HG02623 (cell line): ENCODE data around the gene TMEM184A.

ENCODE experiments used
- ATAC-seq: cut with Tn5 transposase; IDR thresholded peaks from one replicate; pipeline ENCODE4 v1.9.1; 2021; ENCODE audit warnings: moderate library complexity; ENCODE audit not compliant: unreplicated experiment

Gene TMEM184A

DNA sequence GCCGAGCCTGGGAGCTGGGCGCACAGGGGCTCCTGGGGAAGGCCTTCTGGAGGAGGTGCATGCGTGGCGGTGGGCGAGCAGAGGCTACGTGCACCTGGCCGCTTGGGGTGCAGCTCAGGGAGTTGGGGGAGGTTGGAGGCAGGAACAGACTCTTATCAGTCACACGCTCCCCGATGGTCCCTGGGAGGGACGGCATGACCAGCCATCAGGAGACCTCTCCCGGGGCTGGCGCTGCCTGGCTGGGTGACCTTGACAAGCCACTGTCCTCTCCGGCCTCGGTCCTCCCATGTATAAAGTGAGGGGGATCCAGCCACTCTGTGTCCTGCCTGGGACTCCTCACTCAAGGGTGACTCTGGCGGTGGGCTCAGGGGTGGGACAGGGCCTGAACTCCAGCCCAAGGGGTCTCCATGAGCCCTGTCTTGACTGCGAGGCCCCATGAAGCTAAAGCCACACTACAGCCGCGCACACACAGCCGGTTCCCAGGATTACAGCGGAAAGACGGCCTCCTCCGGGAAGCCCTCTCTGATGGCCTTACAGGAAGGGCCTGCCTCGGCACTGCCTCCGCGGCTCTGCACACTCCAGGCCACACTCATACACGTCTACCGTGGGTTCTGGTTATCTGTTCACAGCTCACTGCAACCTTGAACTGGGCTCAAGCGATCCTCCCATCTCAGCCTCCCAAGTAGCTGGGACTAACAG lies 2.3 kb downstream of the TMEM184A start:
- ATAC-seq = no peak

DNA sequence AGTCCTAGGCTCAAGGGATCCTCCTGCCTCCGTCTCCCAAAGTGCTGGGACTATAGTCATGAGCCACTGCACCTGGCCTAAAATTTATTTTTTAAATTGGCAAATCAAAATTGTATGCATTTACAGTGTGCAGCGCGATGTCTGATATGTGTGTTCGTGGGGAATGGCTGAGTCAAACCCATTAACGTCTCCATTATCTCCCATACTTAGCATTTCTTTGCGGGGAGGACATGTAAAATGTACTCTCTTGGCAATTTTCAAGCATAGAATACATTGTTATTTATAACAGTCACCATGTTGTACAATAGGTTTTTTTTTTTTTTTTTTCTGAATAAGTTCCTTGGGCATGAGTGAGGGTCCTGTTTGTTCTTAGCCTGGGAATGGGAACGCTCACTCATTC lies 3.8 kb downstream of the TMEM184A start:
- no peak for ATAC-seq

DNA sequence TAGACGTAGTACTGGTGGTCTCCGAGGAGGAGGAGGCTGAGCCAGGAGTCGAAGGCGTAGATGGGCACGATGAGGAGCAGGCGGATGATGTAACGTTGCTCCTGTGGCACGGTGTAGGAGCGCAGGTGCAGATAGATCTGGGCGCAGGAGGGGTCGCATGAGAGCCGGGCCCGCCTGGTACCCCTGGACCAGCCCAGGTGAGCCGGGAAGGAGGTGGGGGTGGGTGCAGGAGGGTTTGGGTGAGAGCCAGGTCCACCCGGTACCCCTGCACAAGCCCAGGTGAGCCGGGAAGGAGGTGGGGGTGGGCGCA lies 5.2 kb downstream of the TMEM184A start:
- no peak for ATAC-seq

DNA sequence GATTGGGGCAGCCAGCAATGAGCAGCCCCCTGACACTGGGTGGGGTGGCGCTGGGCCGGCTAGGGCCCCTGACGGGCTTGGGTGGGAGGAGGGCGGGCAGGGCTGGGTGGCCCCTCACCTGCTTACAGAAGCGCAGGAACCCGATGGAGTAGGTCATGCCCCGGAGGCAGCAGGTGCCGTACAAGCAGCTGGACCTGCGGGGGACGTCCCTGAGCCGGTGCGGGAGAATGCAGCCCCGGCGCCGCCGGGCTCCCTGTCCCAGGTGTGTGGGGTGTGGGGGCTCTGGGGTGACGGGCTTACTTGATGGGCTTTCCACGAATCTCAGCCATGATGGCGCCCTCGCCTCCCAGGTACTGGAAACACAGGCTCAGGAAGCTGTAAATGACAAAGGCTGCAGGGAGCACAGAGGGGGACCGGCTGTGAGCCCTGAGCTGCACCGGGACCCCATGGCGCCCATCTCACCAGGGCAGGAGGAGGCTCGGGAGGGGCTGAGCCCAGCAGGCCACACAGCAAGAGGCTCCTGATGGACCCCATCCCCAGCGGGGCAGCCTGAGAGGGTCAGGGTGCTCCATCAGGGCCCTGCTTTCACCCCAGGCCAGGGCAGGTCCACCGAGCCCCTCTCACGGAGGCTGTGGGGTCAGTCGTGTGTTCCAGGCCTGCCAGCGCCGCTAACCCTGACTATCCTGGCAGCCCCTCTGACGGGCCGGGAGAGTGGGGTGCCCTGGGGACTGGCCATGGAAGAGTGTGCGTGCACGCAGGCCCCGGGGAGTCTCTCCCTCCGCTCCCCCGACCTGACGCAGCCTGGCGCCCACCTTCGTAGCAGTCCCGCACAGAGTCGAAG lies 5.8 kb downstream of the TMEM184A start:
- no peak for ATAC-seq

DNA sequence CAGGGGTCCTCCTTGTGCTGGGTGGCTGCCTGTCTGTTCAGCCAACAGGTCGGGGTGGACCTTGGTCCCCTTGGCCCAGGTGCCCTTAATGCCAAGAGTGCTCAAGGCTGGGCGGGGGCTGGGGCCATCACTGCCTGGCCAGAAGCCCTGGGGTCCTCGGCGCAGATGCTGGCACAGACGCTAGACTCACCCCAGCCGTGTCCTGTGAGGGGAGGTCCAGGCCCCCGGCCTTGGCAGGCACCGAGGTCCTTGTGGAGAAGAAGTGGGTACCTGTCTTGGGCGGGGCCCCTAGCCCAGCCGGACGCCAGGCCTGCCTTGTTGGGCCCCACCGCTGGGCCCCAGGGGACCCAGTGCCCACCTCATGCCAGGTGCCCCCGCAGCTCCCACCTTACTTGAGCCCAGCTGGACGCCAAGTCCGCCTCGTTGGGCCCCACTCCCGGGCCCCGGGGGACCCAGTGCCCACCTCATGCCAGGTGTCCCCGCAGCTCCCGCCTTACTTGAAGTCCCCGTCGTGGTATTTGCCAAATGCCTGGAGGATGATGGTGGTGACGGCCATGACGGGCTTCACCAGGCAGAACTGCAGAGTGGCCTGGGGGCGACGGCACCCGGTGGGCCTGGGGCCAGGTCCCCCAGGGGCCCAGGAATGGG lies 6.5 kb downstream of the TMEM184A start:
- ATAC-seq = no peak

DNA sequence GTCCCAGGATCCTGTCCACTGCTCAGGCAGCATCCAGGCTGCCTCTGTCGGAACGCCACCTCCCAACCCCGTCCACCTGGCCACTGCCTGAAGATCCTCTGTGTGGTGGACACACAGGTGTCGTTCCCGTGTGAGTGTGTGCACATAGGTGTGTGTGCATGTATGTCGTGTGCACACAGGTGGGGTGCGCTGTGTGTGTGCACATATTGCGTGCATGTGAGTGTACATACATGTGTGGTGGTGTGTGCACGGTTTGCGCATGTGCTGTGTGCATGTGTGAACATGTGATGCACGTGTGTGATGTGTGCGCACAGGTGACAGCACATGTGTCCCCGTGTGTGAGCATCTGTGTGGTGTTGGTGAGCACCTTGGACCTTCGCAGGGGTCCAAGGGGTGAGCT lies 7.1 kb downstream of the TMEM184A start:
- no peak for ATAC-seq

DNA sequence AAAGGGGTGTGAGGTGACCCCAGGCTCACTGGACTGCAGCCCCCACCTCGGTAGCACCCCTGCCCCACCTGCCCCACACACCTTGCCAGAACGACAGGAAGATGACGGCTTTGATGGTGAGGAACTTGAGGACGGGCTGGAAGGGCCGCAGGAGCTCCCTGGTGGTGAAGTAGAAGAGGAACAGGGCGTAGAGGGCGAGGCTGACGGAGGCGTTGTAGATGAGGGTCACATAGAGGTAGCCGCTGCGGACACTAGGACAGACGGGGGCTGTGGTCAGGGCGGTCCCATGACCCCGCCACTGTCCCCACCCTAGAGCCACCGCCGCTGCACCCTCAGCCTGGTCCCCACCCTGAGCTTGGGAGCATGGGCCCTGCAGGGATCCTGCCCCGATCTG lies 7.6 kb downstream of the TMEM184A start:
- ATAC-seq = no peak

DNA sequence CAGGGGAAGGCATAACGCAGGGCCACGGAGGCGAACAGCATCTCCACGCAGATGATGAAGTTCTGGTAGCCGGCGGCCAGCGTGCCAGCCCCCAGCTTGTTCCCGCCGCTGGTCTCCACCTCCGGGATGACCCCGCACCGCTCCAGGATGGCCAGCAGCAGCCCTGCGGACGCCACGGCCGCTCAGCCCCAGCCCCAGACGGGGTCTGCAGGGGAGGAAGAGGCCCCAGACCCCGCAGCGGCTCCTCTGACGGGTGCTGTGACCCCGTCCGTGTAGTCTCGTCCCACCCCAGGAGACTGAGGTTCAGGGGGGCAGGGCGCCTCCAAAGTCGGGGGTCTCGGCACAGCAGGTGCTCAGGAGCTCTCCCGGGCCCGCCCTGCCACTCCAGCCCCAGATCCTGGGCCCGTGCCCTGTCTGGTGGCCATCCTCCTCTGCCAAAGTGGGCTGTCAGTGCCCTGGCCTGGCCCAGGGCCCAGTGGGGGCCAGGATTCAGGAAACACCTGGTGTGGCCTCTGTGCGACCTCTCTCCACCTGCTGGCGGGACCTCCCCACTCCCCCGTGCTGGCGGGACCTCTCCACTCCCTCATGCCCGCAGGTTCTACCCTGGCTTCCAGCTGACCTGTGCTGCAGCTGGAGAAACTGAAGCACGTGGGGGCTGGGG lies 8.1 kb downstream of the TMEM184A start:
- no peak for ATAC-seq

DNA sequence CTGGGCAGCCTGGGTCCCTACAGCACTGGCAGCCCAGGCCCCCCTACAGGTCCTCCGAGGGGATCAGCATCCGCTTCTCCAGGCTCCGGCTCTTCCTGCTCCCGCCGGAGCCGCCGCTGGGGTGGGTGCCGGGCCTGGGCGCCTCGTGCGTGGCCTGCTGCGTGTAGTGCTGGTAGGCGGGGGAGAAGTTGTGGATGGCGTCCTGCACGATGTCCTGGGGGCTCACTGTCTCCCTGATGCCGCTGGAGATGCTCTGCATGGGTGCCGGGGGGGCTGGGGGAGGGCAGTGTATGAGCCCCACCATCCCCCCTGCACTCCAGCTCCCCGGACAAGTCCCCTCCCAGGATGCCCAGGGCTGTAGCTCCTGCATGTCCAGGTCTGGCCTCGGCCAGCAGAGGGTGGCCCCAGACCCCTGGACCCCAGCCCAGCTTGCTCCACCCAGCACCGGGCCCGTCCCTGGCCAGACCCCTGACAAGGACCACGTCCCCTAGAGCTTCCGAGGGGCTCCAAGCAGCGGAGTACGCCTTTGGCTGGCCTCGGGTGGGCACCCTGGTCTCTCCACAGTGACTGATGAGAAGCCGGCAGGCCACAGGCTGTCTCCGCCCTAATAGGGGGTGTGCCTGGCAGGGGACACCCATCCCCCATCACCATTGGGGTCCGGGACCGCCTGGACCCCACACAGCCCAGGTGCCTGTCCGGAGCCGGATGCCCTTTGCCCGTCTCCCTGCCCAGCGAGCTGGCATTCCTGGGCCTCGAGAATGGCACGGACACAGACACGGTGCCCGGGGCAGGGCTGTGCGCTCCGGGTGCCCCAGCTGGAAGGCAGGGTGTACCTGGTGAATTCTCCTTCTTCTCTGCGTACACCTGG lies 8.9 kb downstream of the TMEM184A start:
- ATAC-seq = no peak

DNA sequence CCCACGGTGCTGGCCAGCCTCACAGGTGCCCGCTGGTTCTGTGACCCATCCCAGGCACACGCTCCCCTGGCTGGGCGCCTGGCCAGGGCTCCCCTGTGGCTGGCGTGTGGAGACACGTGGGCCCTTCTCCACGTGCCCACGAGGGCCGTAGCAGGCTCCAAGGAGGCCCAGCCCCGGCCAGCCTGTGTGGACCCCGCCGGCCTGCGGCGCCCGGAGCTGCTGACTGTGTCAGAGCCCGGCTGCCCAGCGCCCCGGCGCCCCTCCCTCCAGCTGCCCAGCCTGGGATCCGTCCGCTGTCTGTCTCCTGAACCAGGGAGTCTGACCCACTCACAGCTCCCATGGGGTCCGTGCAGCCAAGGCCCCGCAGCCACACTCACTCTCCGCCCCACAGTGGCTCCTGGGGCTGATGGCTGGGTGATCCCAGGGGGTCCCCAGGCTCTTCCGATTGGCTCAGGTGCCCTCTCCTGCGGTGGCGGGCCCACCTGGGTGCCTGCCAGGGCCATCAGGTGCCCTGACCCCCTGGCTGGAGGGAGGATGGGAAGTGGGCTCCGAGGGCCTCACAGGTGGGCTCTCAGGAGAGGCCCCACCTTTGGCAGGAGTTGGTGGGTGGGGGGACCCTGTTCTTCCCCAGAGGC lies 9.6 kb downstream of the TMEM184A start:
- ATAC-seq = no peak

DNA sequence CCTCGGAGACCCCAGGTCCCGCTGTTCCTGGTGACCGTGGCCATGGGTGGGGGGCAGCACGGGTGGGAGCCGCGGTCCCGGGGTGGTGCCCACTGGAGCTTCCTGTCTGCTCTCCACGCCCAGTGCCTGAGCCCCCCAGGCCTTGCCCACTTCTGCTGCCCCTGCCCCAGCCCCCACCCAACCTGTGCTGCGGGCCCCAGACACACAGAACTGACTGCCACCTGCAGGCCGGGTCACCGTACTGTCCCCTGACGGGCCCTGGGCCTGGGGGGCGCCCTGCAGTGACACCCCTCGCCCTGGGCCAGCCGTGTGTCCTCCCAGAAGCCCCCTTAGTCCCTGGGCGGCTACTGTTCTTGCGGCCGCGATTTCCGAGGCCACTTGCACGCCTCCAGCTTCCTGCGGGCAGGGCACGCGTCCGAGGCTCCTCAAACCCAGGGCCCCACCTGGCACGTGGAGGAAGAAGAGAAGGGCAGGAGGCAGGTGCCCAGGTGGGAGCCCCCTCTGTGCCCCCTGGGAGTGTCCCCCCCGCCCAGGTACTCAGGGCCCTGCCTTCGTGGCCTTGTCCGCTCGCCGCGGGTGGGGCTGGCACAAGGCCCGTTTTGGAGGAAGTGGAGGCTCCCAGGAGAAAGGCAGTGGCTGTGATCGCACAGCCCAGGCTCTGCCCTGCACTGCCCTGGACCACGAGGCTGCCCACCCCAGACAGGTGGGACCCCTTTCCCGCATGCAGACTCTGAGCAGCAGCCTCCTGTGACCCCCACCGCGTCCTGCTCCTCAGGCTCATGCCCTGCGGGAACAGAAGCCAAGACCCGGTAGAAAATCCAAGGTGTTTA lies 10.4 kb downstream of the TMEM184A start:
- ATAC-seq = no peak

DNA sequence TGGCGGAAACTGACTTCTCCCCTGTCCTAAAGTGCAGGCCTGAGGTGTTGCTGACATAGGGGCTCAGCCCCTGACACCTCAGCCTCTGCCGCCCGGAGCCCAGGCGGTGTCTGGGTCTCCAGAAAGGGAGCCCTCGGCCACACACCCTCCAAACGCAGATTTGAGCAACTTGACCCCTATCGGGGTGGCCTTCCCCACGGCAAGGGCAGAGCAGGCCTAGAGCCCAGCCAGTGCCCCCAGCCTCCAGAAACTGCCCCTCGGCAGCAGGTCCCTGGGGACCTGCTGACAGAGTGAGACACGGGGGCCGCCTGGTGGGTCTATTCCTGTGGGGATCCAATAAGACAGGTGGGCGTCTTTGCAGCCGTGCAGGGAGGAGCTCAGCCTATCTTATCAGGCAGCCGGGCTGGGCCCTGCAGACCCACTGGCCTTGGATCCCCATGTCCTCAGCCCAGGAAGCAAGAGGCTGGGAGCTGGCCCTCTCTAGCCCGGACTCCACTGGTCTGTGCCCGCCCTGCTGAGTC lies 11.0 kb downstream of the TMEM184A start:
- no peak for ATAC-seq

DNA sequence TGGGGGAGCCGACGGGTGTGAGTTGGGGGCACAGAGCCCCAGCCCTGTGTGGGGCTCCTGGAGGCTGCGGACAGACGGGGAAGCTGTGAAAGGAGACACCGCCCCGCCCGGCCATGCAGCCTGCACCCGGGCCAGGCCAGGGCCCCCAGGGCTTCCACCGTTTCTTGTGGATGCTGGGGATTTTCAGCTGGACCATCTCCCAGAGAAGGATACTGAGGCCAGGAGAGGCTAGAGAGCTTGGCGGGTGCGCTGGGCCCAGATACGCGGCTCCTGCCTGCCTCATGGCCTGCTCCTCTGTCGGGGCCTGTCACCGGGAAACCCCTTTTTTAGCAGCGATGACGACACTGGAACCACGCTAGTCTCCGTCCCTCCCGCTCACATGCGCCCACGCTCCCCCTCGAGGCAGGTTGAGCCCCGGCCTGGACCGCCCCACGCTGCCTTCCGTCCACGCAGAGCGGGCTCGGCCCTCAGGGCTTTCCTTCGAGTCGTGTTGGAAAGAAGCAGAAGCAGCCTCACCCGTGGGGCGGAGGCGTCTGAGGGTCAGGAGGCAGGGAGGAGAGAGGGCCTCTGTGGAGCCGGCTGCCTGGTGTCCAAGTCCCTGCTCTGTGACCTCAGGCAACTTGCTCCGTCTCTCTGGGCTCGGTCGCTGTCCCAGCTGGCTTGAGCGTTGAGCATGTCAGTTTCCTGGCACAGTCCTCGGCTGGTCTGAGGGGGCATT lies 11.7 kb downstream of the TMEM184A start:
- no peak for ATAC-seq

DNA sequence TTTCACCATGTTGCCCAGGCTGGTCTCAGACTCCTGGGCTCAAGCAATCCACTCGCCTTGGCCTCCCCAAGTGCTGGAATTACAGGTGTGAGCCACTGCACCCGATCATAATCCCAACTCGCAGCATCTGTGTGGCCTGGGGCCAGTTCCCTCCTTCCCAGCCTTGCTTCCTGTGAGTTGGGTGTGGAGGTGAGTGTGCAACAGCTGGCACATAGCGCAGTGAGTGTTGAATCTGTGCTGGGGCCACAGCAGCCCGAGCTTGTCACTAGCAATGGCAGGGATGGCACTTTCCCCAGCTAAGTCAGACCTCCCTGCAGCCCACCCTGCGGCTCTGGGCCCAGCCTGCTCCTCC lies 12.2 kb downstream of the TMEM184A start:
- ATAC-seq = no peak

DNA sequence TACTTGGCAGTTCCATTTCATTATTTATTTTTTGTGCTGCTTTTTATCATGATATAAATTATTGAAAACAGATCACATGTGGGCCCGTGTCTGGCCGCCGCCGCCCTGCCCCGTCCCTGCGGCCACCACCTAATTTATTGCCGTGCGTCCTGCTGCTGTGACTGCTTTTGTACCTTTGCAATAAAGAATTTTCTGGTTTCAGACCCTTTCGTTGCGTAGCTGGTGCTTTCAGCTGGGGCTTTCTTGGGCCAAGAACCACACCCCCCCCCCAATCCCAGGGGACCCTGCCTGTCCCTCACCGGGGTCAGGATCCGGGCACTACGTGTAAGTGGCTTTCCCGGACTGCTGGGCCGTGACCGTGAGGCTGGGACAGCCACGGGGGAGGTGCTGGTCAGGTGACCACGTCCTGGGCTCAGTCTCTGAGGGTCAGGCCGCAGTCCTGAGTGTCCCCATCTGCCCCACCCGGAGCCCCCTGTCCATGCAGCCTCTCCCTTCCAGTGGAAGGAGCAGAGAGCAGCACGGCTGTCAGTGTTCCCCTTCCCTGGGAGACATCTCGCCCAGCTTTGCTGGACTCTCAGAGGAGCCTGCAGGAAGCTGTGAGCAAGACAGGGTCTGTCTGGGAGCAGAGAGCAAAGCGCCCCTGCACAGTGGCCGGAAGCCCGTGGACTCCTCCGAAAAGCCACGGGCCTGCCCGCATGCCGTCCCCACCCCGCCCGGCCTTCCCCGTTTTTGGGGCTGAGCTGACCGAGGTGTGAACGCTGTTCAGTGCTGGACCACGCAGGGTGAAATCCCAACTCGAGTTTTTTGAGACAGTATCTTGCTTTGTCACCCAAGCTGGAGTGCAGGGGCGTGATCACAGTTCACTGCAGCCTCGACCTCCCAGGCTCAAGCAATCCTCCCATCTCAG lies 12.9 kb downstream of the TMEM184A start:
- no peak for ATAC-seq

DNA sequence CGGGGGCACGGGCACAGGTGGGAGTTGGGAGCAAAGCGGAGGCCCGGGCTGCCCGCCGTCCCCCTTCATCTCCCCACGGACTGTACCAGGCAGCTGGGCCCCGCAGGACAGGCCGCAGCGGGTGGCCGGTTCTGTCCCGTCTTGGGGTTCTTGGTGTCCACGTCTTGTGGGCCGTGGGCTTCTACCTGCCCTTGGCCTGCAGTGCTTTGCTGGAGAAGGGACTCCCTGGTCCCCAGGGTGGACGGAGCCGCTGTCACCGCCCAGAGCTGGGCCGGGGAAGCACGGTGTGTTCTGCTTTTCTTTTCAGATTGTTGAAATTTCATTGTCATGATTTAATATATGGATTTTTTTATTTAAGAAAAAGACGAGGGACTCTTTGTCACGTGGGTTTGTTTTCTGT lies 13.7 kb downstream of the TMEM184A start:
- ATAC-seq = no peak

DNA sequence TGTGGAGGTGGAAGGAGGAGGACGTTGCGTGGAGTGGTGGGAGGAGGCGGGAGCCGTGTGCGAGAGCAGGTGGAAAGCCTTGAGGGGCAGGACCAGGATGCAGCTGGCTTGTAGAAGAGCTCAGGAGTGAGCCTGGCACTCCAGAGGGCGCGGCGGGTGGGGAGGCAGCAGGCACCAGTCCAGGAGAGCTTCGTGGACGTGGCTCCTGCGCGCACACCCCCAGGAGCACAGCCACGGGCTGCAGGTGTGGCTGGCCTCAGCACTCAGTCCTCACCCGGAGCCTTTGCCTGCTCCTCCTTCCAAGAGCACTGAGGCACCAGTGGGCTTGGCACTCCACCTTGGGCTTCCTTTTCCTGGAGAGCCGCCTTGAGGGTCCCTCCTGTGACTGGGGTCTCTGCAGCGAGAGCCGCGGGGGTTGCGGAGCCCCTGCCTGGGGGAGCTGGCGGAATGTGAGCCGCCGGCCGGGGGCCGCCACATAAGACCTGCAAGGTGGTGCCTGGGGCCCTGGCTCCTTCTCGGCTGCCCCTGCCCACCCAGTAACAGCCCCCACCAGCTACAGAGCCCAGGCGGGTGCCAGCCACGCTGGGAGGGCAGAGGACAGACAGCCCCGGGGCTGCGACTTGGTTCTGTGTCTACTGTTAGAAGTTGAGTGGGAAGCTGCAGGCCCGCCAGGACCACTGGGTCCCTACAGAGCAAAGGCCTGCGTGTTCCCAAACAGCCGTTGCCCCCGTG lies 14.4 kb downstream of the TMEM184A start:
- no peak for ATAC-seq
